ENCODE results near the gene PCDHGA1. TPM values are rescaled to one million over a fixed set of nuclear protein-coding genes. Genes with fewer than 3 reads are reported as not detected.

Gene PCDHGA1
- total and polyA plus RNA-seq, 4 donors, result 0.05 to 0.08 (median 0.05) TPM; not detected in 1

DNA sequence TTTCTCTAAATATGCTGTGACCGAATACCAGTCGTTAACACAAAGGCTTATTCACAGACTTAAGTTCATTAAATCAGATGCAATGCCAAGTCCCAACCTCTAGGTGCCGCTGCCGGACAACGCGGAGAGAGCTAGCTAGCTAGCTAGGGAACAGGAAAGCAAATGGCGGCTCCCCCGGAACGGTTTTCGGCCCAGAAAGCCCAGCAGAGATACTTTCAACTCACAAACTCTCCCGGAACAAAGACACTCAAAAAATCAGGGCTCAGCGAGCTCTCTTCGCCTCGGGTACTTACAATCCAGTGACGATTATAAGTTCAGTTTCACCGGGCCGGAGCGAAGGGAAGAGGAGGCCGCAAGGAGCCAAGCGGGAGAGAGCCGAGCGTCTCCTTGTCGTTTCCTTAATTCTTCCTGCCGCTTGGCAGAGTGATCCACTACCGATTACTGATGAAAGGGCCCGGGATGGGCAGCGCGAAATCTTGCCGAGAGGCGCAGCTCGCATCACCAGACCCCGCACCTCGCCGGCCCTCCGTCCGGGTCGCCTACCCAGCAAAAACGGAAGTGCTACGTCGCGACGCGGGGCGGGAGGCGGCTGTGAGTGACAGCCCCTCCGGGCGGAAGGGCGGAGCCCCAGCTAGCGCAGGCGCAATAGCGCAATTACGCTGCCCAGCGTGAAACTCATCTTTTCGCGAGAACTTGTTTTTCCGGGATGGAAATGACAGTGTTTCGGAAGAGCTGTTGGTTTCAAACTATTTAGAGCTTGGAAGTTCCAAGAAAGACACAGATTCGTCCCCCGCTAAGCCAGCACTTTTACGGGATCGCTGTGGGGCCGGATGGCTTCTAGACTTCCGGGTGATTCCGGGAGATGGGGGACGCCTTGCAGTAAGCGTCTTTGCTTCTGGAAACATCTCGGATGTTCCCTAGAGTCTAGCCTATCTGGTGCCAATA, 9.8 kb upstream of the PCDHGA1 start, which contains the start of gene TAF7 (continued):
- TF ChIP-seq, protein P1, sequence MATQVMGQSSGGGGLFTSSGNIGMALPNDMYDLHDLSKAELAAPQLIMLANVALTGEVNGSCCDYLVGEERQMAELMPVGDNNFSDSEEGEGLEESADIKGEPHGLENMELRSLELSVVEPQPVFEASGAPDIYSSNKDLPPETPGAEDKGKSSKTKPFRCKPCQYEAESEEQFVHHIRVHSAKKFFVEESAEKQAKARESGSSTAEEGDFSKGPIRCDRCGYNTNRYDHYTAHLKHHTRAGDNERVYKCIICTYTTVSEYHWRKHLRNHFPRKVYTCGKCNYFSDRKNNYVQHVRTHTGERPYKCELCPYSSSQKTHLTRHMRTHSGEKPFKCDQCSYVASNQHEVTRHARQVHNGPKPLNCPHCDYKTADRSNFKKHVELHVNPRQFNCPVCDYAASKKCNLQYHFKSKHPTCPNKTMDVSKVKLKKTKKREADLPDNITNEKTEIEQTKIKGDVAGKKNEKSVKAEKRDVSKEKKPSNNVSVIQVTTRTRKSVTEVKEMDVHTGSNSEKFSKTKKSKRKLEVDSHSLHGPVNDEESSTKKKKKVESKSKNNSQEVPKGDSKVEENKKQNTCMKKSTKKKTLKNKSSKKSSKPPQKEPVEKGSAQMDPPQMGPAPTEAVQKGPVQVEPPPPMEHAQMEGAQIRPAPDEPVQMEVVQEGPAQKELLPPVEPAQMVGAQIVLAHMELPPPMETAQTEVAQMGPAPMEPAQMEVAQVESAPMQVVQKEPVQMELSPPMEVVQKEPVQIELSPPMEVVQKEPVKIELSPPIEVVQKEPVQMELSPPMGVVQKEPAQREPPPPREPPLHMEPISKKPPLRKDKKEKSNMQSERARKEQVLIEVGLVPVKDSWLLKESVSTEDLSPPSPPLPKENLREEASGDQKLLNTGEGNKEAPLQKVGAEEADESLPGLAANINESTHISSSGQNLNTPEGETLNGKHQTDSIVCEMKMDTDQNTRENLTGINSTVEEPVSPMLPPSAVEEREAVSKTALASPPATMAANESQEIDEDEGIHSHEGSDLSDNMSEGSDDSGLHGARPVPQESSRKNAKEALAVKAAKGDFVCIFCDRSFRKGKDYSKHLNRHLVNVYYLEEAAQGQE (IDR thresholded peaks at IDR 0.05), result peak; percentile 68

DNA sequence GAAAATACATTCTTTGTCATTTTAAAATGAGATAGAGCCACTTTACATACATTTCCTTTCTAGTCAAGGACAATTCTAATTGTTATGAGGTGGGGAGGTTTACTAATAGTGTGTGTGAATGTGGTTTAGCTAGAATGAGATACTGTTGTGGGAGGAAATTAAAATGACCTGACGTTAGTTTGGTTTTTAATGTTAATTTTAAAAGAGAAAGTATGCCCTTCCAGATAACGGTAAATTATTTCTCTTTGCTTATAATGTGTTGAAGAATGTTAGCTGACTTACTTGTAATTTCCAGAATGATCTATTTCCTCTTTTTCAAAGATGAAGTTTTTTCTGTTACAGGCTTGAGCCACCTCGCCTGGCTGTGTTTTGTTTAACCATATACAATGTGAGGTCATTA, 8.1 kb upstream of the PCDHGA1 start:
- peaks cover 27 to 53% (median 39%) of the 10 kb centered on the region in 4 donors for H3K9me3 ChIP-seq (ENCODE audit: control insufficient read depth in 4 of 4, low read length in 3 of 4)
- H3K36me3 ChIP-seq (ENCODE audit: control insufficient read depth in 4 of 4, insufficient read depth in 3 of 4, low read depth in 1 of 4, low read length in 3 of 4), result peaks cover 0 to 23% (median 16%) of the 10 kb centered on the region in 4 donors
- H3K9ac ChIP-seq (ENCODE audit: low read depth in 1 of 2, low read length in 2 of 2), result no peak overlapping the region
- WGBS, result 93% methylated on average over 3 of the region's 3 CpGs
- DNase-seq (ENCODE audit: low spot score), result no peak
- no peak overlapping the region for H3K27ac ChIP-seq (ENCODE audit: low read depth in 1 of 2, low read length in 2 of 2)
- H3K4me1 ChIP-seq (ENCODE audit: control insufficient read depth in 4 of 4, insufficient read depth in 4 of 4, low read length in 3 of 4), result peaks cover 0 to 17% (median 4%) of the 10 kb centered on the region in 4 donors
- H3K27me3 ChIP-seq (ENCODE audit: control insufficient read depth in 4 of 4, insufficient read depth in 4 of 4, low read length in 3 of 4), result no peaks in the 10 kb centered on the region
- TF ChIP-seq GABPA (IDR thresholded peaks at IDR 0.05 in 1 of 2, conservative IDR thresholded peaks at IDR 0.05 in 1 of 2) (no peak), RAD21 (IDR thresholded peaks at IDR 0.05) (no peak), FOXA1 (IDR thresholded peaks at IDR 0.05) (no peak), TAF1 (conservative IDR thresholded peaks at IDR 0.05) (no peak), YY1 (IDR thresholded peaks at IDR 0.05) (no peak), SP1 (IDR thresholded peaks at IDR 0.05) (no peak), EGR1 (IDR thresholded peaks at IDR 0.05; ENCODE audit: low read depth in 2 of 2) (no peak), HNF4A (conservative IDR thresholded peaks at IDR 0.05) (no peak)
- TF ChIP-seq, protein P2, sequence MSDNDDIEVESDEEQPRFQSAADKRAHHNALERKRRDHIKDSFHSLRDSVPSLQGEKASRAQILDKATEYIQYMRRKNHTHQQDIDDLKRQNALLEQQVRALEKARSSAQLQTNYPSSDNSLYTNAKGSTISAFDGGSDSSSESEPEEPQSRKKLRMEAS (IDR thresholded peaks at IDR 0.05), result no peak
- TF ChIP-seq, protein P3, sequence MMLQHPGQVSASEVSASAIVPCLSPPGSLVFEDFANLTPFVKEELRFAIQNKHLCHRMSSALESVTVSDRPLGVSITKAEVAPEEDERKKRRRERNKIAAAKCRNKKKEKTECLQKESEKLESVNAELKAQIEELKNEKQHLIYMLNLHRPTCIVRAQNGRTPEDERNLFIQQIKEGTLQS (IDR thresholded peaks at IDR 0.05), result no peak
- H3K4me3 ChIP-seq (ENCODE audit: low read depth in 1 of 3, low read length in 3 of 3), result no peak overlapping the region

GRCh38 chr5:141326088-141326854, 4.0 kb upstream of the PCDHGA1 start:
- H3K4me1 ChIP-seq (ENCODE audit: control insufficient read depth in 4 of 4, insufficient read depth in 4 of 4, low read length in 3 of 4), result peaks cover 0 to 1% (median 0%) of the 10 kb centered on the region in 4 donors
- H3K36me3 ChIP-seq (ENCODE audit: control insufficient read depth in 4 of 4, insufficient read depth in 3 of 4, low read depth in 1 of 4, low read length in 3 of 4), result peaks cover 0 to 2% (median 0%) of the 10 kb centered on the region in 4 donors
- peaks cover 14 to 66% (median 37%) of the 10 kb centered on the region in 4 donors for H3K9me3 ChIP-seq (ENCODE audit: control insufficient read depth in 4 of 4, low read length in 3 of 4)
- WGBS, result 20% methylated on average over 27 of the region's 27 CpGs
- H3K27ac ChIP-seq (ENCODE audit: low read depth in 1 of 2, low read length in 2 of 2), result no peak overlapping the region
- H3K9ac ChIP-seq (ENCODE audit: low read depth in 1 of 2, low read length in 2 of 2), result no peak overlapping the region
- no peak for TF ChIP-seq HNF4G (IDR thresholded peaks at IDR 0.05)
- TF ChIP-seq RAD21 (IDR thresholded peaks at IDR 0.05), result peak in 1 of 2 donors; percentile 13
- peaks cover 0 to 6% (median 0%) of the 10 kb centered on the region in 4 donors for H3K27me3 ChIP-seq (ENCODE audit: control insufficient read depth in 4 of 4, insufficient read depth in 4 of 4, low read length in 3 of 4)
- peak overlapping the region in 1 of 3 donors; percentile 30 for H3K4me3 ChIP-seq (ENCODE audit: low read depth in 1 of 3, low read length in 3 of 3)
- DNase-seq (ENCODE audit: low spot score), result no peak

Data from liver (tissue), 9 donors.